GM23338 (cell line): ENCODE results near the gene TMEM39A. TPM values are rescaled to one million over a fixed set of nuclear protein-coding genes. Genes with fewer than 3 reads are reported as not detected.

Source experiments
- ATAC-seq: fragments of 200-7000 bp; cut with Tn5 transposase; 3 replicates; pipeline ENCODE4 v1.9.1; 2020
- DNase-seq: peaks from one replicate; pipeline ENCODE4 v3.0.0-alpha.2; 2015; ENCODE audit warnings: low spot score
- H2AFZ ChIP-seq: fragments of 200-600 bp; sonication (generic); 2 replicates; pipeline ENCODE4 v1.8.0; 2016; ENCODE audit warnings: antibody characterized with exemption, mild to moderate bottlenecking, moderate library complexity
- H3F3A ChIP-seq: fragments of 200-600 bp; sonication (generic); replicated peaks from 2 replicates; pipeline ENCODE4 v1.8.0; 2017; ENCODE audit warnings: antibody characterized with exemption, mixed run types, low read depth
- H3K27ac ChIP-seq: fragments of 200-600 bp; sonication (generic); 2 replicates; pipeline ENCODE4 v1.6.1; 2016; ENCODE audit warnings: low read depth
- H3K27me3 ChIP-seq: fragments of 200-600 bp; sonication (generic); 2 replicates; pipeline ENCODE4 v1.8.0; 2016; ENCODE audit warnings: mild to moderate bottlenecking, mixed run types, moderate library complexity; ENCODE audit not compliant: insufficient read depth
- H3K36me3 ChIP-seq: fragments of 200-600 bp; sonication (generic); 2 replicates; pipeline ENCODE4 v1.8.0; 2016; ENCODE audit warnings: mild to moderate bottlenecking; ENCODE audit not compliant: insufficient read depth
- H3K4me1 ChIP-seq: fragments of 200-600 bp; sonication (generic); 2 replicates; pipeline ENCODE4 v1.8.0; 2016; ENCODE audit warnings: mild to moderate bottlenecking, moderate library complexity; ENCODE audit not compliant: insufficient read depth
- H3K4me2 ChIP-seq: fragments of 200-600 bp; sonication (generic); 2 replicates; pipeline ENCODE4 v1.7.1; 2017; ENCODE audit warnings: mixed run types
- H3K4me3 ChIP-seq: fragments of 200-600 bp; sonication (generic); 2 replicates; pipeline ENCODE4 v1.6.1; 2016; ENCODE audit warnings: mixed run types
- H3K79me2 ChIP-seq: fragments of 200-600 bp; sonication (generic); replicated peaks from 2 replicates; pipeline ENCODE4 v1.8.0; 2017; ENCODE audit warnings: mild to moderate bottlenecking; ENCODE audit not compliant: insufficient read depth
- H3K9me2 ChIP-seq: fragments of 200-600 bp; sonication (generic); 2 replicates; pipeline ENCODE4 v1.8.0; 2017; ENCODE audit not compliant: insufficient read depth
- H4K20me1 ChIP-seq: fragments of 200-600 bp; sonication (generic); replicated peaks from 2 replicates; pipeline ENCODE4 v1.8.0; 2017; ENCODE audit warnings: mild to moderate bottlenecking; ENCODE audit not compliant: insufficient read depth
- H3K27ac Mint-ChIP-seq: 2 replicates; pipeline ENCODE4 v1.8.0; 2020; ENCODE audit warnings: inconsistent platforms, mild to moderate bottlenecking, moderate library complexity, mixed read lengths
- H3K27me3 Mint-ChIP-seq: 3 replicates; pipeline ENCODE4 v1.8.0; 2022; ENCODE audit warnings: low read depth, mild to moderate bottlenecking, moderate library complexity, mixed read lengths, inconsistent platforms; ENCODE audit not compliant: insufficient read depth, poor library complexity
- H3K36me3 Mint-ChIP-seq: 3 replicates; pipeline ENCODE4 v1.8.0; 2021; ENCODE audit warnings: low read depth, mild to moderate bottlenecking, inconsistent platforms, moderate library complexity, mixed read lengths
- H3K4me1 Mint-ChIP-seq: 3 replicates; pipeline ENCODE4 v1.8.0; 2020; ENCODE audit warnings: mild to moderate bottlenecking, inconsistent platforms, mixed read lengths
- H3K4me3 Mint-ChIP-seq: 3 replicates; pipeline ENCODE4 v1.8.0; 2021; ENCODE audit warnings: moderate library complexity, mild to moderate bottlenecking, inconsistent platforms, mixed read lengths
- H3K9me3 Mint-ChIP-seq: 3 replicates; pipeline ENCODE4 v1.8.0; 2020; ENCODE audit warnings: moderate library complexity, mild to moderate bottlenecking, inconsistent platforms, mixed read lengths
- EZH2 ChIP-seq: fragments of 200-600 bp; sonication (generic); IDR thresholded peaks from one replicate; pipeline ENCODE4 v1.8.0; 2017; ENCODE audit warnings: antibody characterized with exemption, mild to moderate bottlenecking, low read depth; ENCODE audit not compliant: unreplicated experiment
- NANOG ChIP-seq: IDR thresholded peaks from 2 replicates; pipeline ENCODE4 v1.6.1; 2016; ENCODE audit warnings: antibody characterized with exemption, borderline replicate concordance
- POLR2AphosphoS5 ChIP-seq: IDR thresholded peaks from 2 replicates; pipeline ENCODE4 v1.6.1; 2016; ENCODE audit warnings: antibody characterized with exemption, low read depth
- STAT1 ChIP-seq: IDR thresholded peaks from one replicate; pipeline ENCODE4 v1.6.1; 2016; ENCODE audit warnings: antibody characterized with exemption; ENCODE audit not compliant: unreplicated experiment
- ZNF114 ChIP-seq: fragments of 250-450 bp; sonication (Bioruptor Pico); IDR thresholded peaks from 2 replicates; pipeline ENCODE4 v1.5.0; 2020; ENCODE audit warnings: mild to moderate bottlenecking, moderate library complexity
- polyA plus RNA-seq: library from polyadenylated mRNA; unstranded; fragments of >200 nt; fragmentation: Nextera tagmentation; extraction: Ambion mirVana; gene quantifications from 2 replicates; pipeline ENCODE4 v1.2.1, GENCODE V29; 2016
- total RNA-seq: library from RNA; depleted of rRNA; stranded (reverse); fragments of >200 nt; shearing (Covaris generic); gene quantifications from 2 replicates; pipeline ENCODE4 v1.2.3, GENCODE V29; 2014
- TF ChIP-seq, protein P1 (sequence below): fragments of 250-450 bp; sonication (Bioruptor Pico); IDR thresholded peaks from 2 replicates; pipeline ENCODE4 v1.5.0; 2020; ENCODE audit warnings: mild to moderate bottlenecking, moderate library complexity
- TF ChIP-seq, protein P2 (sequence below): IDR thresholded peaks from 2 replicates; pipeline ENCODE4 v1.6.1; 2016; ENCODE audit warnings: antibody characterized with exemption
- TF ChIP-seq, protein P3 (sequence below), 2 experiments: fragments of 200-600 bp in 1 of 2; sonication (generic) in 1 of 2; conservative IDR thresholded peaks; 2 replicates each; pipeline versions ENCODE4 v1.5.1 to v1.6.1; 2016 to 2017; ENCODE audit warnings: antibody characterized with exemption in 2 of 2, low read depth in 2 of 2, mild to moderate bottlenecking in 2 of 2, moderate library complexity in 1 of 2
- TF ChIP-seq, protein P4 (sequence below): IDR thresholded peaks from one replicate; pipeline ENCODE4 v1.6.1; 2018; ENCODE audit warnings: antibody characterized with exemption; ENCODE audit not compliant: unreplicated experiment

TMEM39A gene
- total and polyA plus RNA-seq, 2 experiments from 2014 or later: 12.9 to 51.6 TPM

DNA sequence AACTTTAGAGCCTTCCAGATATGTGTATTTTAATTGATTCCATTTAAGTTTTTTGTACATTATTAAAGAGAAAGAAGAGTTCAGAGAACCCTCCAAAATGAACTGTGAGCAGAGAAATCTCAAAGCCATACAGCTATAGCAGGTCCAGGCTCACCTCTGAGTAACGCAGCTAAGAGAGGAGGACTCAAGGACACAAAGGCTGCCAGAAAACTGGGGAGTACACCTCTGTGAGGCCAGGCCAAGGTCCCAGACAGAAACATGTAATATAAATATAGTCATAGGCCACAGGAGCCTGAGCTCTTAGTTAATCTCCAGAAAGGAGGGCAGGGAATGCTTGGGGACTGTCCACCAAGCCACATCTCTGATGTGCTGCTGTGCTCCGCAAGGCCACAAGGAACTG lies 66.5 kb downstream of the TMEM39A start (continued):
- TF ChIP-seq, protein P1, sequence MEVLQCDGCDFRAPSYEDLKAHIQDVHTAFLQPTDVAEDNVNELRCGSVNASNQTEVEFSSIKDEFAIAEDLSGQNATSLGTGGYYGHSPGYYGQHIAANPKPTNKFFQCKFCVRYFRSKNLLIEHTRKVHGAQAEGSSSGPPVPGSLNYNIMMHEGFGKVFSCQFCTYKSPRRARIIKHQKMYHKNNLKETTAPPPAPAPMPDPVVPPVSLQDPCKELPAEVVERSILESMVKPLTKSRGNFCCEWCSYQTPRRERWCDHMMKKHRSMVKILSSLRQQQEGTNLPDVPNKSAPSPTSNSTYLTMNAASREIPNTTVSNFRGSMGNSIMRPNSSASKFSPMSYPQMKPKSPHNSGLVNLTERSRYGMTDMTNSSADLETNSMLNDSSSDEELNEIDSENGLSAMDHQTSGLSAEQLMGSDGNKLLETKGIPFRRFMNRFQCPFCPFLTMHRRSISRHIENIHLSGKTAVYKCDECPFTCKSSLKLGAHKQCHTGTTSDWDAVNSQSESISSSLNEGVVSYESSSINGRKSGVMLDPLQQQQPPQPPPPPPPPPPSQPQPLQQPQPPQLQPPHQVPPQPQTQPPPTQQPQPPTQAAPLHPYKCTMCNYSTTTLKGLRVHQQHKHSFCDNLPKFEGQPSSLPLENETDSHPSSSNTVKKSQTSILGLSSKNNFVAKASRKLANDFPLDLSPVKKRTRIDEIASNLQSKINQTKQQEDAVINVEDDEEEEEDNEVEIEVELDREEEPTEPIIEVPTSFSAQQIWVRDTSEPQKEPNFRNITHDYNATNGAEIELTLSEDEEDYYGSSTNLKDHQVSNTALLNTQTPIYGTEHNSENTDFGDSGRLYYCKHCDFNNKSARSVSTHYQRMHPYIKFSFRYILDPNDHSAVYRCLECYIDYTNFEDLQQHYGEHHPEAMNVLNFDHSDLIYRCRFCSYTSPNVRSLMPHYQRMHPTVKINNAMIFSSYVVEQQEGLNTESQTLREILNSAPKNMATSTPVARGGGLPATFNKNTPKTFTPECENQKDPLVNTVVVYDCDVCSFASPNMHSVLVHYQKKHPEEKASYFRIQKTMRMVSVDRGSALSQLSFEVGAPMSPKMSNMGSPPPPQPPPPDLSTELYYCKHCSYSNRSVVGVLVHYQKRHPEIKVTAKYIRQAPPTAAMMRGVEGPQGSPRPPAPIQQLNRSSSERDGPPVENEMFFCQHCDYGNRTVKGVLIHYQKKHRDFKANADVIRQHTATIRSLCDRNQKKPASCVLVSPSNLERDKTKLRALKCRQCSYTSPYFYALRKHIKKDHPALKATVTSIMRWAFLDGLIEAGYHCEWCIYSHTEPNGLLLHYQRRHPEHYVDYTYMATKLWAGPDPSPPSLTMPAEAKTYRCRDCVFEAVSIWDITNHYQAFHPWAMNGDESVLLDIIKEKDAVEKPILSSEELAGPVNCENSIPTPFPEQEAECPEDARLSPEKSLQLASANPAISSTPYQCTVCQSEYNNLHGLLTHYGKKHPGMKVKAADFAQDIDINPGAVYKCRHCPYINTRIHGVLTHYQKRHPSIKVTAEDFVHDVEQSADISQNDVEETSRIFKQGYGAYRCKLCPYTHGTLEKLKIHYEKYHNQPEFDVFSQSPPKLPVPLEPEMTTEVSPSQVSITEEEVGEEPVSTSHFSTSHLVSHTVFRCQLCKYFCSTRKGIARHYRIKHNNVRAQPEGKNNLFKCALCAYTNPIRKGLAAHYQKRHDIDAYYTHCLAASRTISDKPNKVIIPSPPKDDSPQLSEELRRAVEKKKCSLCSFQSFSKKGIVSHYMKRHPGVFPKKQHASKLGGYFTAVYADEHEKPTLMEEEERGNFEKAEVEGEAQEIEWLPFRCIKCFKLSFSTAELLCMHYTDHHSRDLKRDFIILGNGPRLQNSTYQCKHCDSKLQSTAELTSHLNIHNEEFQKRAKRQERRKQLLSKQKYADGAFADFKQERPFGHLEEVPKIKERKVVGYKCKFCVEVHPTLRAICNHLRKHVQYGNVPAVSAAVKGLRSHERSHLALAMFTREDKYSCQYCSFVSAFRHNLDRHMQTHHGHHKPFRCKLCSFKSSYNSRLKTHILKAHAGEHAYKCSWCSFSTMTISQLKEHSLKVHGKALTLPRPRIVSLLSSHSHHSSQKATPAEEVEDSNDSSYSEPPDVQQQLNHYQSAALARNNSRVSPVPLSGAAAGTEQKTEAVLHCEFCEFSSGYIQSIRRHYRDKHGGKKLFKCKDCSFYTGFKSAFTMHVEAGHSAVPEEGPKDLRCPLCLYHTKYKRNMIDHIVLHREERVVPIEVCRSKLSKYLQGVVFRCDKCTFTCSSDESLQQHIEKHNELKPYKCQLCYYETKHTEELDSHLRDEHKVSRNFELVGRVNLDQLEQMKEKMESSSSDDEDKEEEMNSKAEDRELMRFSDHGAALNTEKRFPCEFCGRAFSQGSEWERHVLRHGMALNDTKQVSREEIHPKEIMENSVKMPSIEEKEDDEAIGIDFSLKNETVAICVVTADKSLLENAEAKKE (CRISPR knock-in tag): no peak
- no peak for TF ChIP-seq POLR2AphosphoS5
- TF ChIP-seq, protein P2, sequence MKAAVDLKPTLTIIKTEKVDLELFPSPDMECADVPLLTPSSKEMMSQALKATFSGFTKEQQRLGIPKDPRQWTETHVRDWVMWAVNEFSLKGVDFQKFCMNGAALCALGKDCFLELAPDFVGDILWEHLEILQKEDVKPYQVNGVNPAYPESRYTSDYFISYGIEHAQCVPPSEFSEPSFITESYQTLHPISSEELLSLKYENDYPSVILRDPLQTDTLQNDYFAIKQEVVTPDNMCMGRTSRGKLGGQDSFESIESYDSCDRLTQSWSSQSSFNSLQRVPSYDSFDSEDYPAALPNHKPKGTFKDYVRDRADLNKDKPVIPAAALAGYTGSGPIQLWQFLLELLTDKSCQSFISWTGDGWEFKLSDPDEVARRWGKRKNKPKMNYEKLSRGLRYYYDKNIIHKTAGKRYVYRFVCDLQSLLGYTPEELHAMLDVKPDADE: no peak
- TF ChIP-seq, protein P3, sequence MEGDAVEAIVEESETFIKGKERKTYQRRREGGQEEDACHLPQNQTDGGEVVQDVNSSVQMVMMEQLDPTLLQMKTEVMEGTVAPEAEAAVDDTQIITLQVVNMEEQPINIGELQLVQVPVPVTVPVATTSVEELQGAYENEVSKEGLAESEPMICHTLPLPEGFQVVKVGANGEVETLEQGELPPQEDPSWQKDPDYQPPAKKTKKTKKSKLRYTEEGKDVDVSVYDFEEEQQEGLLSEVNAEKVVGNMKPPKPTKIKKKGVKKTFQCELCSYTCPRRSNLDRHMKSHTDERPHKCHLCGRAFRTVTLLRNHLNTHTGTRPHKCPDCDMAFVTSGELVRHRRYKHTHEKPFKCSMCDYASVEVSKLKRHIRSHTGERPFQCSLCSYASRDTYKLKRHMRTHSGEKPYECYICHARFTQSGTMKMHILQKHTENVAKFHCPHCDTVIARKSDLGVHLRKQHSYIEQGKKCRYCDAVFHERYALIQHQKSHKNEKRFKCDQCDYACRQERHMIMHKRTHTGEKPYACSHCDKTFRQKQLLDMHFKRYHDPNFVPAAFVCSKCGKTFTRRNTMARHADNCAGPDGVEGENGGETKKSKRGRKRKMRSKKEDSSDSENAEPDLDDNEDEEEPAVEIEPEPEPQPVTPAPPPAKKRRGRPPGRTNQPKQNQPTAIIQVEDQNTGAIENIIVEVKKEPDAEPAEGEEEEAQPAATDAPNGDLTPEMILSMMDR (conservative IDR thresholded peaks at IDR 0.05; ENCODE audit: low read depth in 2 of 2): no peak
- TF ChIP-seq NANOG: no peak

DNA sequence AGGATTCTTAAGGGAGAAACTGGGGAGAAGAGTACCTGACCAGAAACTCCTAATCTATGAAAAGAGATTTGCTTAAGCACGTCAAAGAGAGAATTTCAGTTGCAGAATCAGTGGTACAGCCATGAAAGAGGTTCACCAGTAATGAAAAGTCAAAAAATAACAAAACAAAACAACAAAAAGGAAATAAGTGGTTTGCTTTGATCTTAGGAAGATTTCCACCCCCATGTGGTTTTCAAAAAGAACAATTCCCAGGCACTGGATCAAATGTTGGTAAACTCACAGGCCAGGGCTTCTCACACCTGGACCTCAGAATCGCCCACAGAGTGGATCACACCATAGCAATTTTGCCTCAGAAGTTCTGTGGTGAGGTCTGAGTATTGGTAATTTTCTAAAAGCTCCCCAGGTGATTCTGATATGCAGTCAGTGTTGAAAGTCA lies 67.5 kb downstream of the TMEM39A start:
- Histone ChIP-seq H3K4me1 (peaks cover 26% of the 10 kb centered on the region), H3K79me2 (no peaks in the 10 kb centered on the region), H3K4me3 (no peak overlapping the region), H3F3A (no peaks in the 10 kb centered on the region), H3K36me3 (no peaks in the 10 kb centered on the region), H3K9me2 (no peaks in the 10 kb centered on the region), H2AFZ (no peak overlapping the region), H4K20me1 (no peaks in the 10 kb centered on the region), H3K27ac (peak overlapping the region; percentile 16; the same call in 1 of the 2 replicates), H3K4me2 (peak overlapping the region; percentile 60), H3K27me3 (no peaks in the 10 kb centered on the region)
- no peaks in the 10 kb centered on the region; the same call in 2 of the 3 replicates for H3K36me3 Mint-ChIP-seq
- peaks cover 6% of the 10 kb centered on the region for H3K27me3 Mint-ChIP-seq
- DNase-seq (no peak), ATAC-seq (no peak)
- peaks cover 29% of the 10 kb centered on the region for H3K4me1 Mint-ChIP-seq
- H3K9me3 Mint-ChIP-seq: no peaks in the 10 kb centered on the region
- H3K4me3 Mint-ChIP-seq: no peak overlapping the region
- no peak overlapping the region for H3K27ac Mint-ChIP-seq
- TF ChIP-seq, protein P4, sequence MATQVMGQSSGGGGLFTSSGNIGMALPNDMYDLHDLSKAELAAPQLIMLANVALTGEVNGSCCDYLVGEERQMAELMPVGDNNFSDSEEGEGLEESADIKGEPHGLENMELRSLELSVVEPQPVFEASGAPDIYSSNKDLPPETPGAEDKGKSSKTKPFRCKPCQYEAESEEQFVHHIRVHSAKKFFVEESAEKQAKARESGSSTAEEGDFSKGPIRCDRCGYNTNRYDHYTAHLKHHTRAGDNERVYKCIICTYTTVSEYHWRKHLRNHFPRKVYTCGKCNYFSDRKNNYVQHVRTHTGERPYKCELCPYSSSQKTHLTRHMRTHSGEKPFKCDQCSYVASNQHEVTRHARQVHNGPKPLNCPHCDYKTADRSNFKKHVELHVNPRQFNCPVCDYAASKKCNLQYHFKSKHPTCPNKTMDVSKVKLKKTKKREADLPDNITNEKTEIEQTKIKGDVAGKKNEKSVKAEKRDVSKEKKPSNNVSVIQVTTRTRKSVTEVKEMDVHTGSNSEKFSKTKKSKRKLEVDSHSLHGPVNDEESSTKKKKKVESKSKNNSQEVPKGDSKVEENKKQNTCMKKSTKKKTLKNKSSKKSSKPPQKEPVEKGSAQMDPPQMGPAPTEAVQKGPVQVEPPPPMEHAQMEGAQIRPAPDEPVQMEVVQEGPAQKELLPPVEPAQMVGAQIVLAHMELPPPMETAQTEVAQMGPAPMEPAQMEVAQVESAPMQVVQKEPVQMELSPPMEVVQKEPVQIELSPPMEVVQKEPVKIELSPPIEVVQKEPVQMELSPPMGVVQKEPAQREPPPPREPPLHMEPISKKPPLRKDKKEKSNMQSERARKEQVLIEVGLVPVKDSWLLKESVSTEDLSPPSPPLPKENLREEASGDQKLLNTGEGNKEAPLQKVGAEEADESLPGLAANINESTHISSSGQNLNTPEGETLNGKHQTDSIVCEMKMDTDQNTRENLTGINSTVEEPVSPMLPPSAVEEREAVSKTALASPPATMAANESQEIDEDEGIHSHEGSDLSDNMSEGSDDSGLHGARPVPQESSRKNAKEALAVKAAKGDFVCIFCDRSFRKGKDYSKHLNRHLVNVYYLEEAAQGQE: no peak
- TF ChIP-seq EZH2 (no peak), ZNF114 (no peak), STAT1 (no peak)
